Ishikawa (cell line): Measurements from ENCODE around the gene SH3BGRL3.

Source experiments
- CEBPB ChIP-seq: IDR thresholded peaks from 2 replicates; pipeline ENCODE4 v1.6.1; 2012
- CREB1 ChIP-seq: IDR thresholded peaks from 2 replicates; pipeline ENCODE4 v1.6.1; 2012; ENCODE audit warnings: low read depth
- EP300 ChIP-seq: IDR thresholded peaks from 2 replicates; pipeline ENCODE4 v1.6.1; 2012; ENCODE audit warnings: borderline replicate concordance
- FOXM1 ChIP-seq: IDR thresholded peaks from 2 replicates; pipeline ENCODE4 v1.6.1; 2012; ENCODE audit warnings: low read depth, borderline replicate concordance
- NFIC ChIP-seq: IDR thresholded peaks from 2 replicates; pipeline ENCODE4 v1.6.1; 2012
- TAF1 ChIP-seq: IDR thresholded peaks from 2 replicates; pipeline ENCODE4 v1.6.1; 2012; ENCODE audit warnings: low read depth, mild to moderate bottlenecking
- TEAD4 ChIP-seq: IDR thresholded peaks from 2 replicates; pipeline ENCODE4 v1.6.1; 2012
- YY1 ChIP-seq: IDR thresholded peaks from 2 replicates; pipeline ENCODE4 v1.6.1; 2012; ENCODE audit warnings: low read depth
- ZBTB7A ChIP-seq: IDR thresholded peaks from 2 replicates; pipeline ENCODE4 v1.6.1; 2012; ENCODE audit warnings: low read depth
- TF ChIP-seq, protein P1 (sequence below): IDR thresholded peaks from 2 replicates; pipeline ENCODE4 v1.6.1; 2012
- TF ChIP-seq, protein P2 (sequence below): IDR thresholded peaks from 2 replicates; pipeline ENCODE4 v1.6.1; 2012; ENCODE audit warnings: low read depth, mild to moderate bottlenecking
- TF ChIP-seq, protein P3 (sequence below): IDR thresholded peaks from 2 replicates; pipeline ENCODE4 v1.6.1; 2012

DNA sequence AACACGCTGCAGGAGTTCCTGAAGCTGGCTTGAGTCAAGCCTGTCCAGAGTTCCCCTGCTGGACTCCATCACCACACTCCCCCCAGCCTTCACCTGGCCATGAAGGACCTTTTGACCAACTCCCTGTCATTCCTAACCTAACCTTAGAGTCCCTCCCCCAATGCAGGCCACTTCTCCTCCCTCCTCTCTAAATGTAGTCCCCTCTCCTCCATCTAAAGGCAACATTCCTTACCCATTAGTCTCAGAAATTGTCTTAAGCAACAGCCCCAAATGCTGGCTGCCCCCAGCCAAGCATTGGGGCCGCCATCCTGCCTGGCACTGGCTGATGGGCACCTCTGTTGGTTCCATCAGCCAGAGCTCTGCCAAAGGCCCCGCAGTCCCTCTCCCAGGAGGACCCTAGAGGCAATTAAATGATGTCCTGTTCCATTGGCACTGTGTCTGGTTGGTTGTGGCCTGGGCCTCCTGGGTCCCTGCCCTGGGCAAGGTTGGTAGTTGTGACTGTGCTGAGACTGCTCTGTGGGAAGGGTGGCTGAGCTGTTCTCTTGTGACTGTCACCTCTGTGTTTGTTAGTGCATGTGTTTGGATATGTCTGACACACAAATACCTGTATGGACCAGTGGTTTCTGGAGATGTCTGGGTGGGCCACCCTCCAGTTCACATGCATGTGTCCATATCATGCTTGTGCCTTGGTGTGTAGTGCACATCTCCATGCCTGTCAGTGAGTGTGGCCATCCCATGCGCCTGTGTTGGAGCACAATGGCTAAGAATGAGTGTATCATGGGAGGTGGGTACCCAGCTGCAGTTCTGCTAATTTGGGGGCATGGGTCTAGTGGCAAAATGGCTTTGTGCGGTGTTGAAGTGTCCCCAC is 1.4 kb downstream of the SH3BGRL3 start:
- TF ChIP-seq NFIC, result no peak
- TF ChIP-seq, protein P1, sequence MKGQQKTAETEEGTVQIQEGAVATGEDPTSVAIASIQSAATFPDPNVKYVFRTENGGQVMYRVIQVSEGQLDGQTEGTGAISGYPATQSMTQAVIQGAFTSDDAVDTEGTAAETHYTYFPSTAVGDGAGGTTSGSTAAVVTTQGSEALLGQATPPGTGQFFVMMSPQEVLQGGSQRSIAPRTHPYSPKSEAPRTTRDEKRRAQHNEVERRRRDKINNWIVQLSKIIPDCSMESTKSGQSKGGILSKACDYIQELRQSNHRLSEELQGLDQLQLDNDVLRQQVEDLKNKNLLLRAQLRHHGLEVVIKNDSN, result no peak
- TF ChIP-seq YY1, result no peak
- TF ChIP-seq, protein P2, sequence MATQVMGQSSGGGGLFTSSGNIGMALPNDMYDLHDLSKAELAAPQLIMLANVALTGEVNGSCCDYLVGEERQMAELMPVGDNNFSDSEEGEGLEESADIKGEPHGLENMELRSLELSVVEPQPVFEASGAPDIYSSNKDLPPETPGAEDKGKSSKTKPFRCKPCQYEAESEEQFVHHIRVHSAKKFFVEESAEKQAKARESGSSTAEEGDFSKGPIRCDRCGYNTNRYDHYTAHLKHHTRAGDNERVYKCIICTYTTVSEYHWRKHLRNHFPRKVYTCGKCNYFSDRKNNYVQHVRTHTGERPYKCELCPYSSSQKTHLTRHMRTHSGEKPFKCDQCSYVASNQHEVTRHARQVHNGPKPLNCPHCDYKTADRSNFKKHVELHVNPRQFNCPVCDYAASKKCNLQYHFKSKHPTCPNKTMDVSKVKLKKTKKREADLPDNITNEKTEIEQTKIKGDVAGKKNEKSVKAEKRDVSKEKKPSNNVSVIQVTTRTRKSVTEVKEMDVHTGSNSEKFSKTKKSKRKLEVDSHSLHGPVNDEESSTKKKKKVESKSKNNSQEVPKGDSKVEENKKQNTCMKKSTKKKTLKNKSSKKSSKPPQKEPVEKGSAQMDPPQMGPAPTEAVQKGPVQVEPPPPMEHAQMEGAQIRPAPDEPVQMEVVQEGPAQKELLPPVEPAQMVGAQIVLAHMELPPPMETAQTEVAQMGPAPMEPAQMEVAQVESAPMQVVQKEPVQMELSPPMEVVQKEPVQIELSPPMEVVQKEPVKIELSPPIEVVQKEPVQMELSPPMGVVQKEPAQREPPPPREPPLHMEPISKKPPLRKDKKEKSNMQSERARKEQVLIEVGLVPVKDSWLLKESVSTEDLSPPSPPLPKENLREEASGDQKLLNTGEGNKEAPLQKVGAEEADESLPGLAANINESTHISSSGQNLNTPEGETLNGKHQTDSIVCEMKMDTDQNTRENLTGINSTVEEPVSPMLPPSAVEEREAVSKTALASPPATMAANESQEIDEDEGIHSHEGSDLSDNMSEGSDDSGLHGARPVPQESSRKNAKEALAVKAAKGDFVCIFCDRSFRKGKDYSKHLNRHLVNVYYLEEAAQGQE, result no peak
- no peak for TF ChIP-seq TAF1
- TF ChIP-seq FOXM1, result no peak
- no peak for TF ChIP-seq CREB1
- TF ChIP-seq EP300, result no peak
- TF ChIP-seq, protein P3, sequence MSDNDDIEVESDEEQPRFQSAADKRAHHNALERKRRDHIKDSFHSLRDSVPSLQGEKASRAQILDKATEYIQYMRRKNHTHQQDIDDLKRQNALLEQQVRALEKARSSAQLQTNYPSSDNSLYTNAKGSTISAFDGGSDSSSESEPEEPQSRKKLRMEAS, result no peak
- TF ChIP-seq CEBPB, result no peak
- TF ChIP-seq TEAD4, result no peak
- no peak for TF ChIP-seq ZBTB7A
